ENCODE results near the gene FAM13B.
"Not testable (repeated sequence)": the region's sequence is repeated elsewhere in the genome, so short reads cannot be mapped to it uniquely, and the experiment has no call there.

FAM13B gene

DNA sequence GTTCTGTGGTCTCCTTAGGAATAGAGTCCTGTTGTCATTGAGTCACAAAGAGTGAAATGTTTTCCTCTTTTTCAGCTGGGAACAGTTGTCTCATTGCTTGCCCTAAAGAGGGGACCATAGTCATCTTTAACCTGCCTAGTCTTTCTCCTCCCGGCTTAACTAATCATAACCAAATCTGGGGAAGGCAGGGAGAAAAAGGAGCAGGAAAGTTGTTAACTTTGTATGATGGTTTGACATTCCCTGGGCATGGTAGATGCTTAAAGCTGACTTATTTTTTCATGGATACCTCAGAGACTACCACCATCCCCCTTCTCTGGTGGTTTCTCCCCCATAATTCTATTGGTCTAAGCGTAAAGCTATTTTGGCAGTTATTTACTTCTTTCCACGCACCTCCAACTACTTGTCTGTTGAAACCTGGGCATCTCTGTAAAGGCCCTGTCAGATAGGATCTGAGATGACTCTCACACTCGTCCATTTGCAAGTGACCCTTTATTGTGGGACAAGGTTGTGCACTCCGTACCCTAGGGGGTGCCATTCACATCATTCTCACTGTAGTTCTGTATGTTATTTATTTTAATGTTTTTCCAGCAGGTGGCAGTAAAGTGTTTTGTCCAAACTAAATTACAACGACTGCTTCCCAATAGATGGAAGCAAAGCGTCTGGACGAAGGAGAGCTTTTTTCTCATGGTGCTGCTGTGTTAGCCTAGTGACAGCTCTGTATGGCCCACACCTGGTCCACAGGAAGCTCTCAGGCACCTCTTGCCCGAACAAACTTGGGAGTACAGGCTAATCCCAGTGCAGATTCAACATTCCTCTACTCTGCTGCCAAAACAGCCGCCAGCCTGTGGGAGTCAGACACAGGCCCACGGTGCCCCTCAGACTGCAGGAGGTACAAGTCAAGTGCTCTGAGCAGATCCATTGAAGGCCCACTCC, 3.0 kb upstream of the FAM13B start:
- peak; percentile 48 for DNase-seq (ENCODE audit: low spot score)

- DNase-seq (ENCODE audit: low spot score): no peak
Observed at GRCh38 chr5:138033907-138034306, 1.0 kb upstream of the FAM13B start.

DNA sequence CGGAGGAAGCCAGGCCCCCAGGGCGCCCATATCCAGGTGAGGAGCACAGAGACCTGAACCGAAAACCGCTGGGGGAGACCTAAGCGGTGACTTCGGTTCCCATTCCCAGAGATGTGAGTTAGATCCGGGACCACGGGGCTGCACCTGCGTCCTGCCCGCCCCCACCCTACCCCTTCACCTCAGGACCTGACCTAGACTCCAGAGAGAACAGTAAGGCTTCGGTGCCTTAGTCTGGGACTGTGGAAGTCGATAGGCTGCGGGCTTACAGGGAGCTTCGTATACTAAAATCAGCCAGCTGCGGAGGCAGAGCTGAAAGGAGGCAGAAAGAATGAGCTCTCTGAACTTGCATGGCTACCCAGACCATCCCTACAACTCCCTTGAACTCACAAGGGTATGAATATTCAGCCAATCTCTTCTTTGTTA, 518 bp upstream of the FAM13B start:
- no peak for DNase-seq (ENCODE audit: low spot score)

DNA sequence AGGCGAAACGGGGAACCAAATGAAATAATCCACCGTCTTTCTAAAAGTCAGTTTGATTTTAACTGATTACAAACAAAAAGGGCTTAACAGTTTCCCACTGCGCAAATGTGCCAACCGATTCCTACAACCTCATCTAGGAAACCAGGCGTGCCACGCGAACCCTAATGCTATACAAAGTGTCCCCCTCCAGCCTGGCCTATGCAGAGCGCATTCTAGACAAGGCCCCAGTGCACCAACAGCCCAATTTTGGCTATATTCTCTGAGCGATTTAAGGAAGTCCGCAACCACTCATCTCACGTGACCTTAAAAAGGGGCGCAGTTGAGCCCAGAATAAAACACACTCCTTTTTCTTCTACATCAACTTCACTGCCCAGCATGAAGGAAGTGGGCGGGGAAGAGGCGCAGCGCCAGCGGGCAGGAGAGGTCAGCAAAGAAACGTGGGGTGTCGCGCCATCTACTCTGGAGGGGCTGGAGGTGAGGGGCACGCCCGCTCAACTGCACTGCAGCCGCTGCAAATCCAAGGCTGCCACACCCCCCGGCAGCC, 779 bp downstream of the FAM13B start:
- no peak for DNase-seq (ENCODE audit: low spot score)

DNA sequence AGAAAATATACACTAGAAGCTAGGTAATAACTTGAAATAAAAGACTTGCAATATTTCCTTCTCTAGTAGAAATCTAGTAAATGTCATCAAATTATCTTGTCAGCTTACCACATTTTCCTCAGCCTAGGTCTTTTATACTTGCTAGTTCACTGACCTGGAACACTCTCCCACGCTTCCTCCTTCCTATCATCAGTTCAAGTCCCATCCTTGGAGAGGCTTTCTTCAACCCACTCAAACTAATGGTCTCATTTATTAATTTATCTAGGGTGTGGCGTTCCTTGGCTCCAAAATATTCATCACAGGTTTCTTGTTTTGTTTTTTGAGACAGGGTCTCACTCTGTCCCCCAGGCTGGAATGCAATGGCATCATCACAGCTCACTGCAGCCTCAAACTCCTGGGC, 2.9 kb downstream of the FAM13B start:
- DNase-seq (ENCODE audit: low spot score): no peak

DNA sequence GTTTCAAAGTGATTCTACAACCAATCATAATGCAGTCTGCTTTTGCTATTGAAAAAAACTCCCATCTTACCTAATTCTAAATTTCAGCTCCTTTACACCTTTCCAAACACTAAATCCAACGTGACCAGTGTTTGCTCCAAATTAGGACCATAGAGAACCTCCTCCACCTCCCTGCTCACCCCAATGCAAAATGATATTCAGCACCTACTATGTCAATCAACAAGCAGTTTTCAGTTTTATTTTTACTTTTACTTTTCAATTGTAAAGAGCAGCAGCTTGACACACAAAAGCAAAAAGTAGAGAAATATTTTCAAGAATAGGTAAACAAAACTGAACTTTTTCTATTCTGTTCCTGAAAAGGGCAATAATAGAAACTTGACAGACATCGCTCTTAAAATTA, 3.4 kb downstream of the FAM13B start:
- DNase-seq (ENCODE audit: low spot score): no peak

GRCh38 chr5:138028971-138029365, 3.9 kb downstream of the FAM13B start:
- no peak for DNase-seq (ENCODE audit: low spot score)

- DNase-seq (ENCODE audit: low spot score): not testable (repeated sequence)
Observed at GRCh38 chr5:138028262-138028970, 4.5 kb downstream of the FAM13B start.

DNA sequence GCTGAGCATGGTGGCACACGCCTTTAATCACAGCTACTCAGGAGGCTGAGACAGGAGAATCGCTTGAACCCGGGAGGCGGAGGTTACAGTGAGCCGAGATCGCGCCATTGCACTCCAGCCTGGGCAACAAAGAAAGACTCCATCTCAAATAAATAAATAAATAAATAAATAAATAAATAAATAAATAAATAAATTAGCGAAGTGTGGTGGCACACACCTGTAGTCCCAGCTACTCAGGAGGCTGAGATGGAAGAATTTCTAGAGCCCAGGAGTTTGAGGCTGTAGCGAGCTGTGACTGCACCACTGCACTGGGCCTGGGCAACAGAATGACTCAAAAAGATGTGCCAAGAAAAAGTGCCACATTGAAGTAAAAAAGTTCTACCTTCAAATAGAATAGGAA, 6.1 kb downstream of the FAM13B start:
- not testable (repeated sequence) for DNase-seq (ENCODE audit: low spot score)

GRCh38 chr5:138025285-138025684, 7.6 kb downstream of the FAM13B start:
- no peak for DNase-seq (ENCODE audit: low spot score)

GRCh38 chr5:138024117-138024516, 8.8 kb downstream of the FAM13B start:
- DNase-seq (ENCODE audit: low spot score): no peak

GRCh38 chr5:138022912-138023311, 10.0 kb downstream of the FAM13B start:
- DNase-seq (ENCODE audit: low spot score): no peak

- no peak for DNase-seq (ENCODE audit: low spot score)
Observed at GRCh38 chr5:138021771-138022170, 11.1 kb downstream of the FAM13B start.

- DNase-seq (ENCODE audit: low spot score): peak; percentile 36
Observed at GRCh38 chr5:138018849-138019248, 14.0 kb downstream of the FAM13B start.

DNA sequence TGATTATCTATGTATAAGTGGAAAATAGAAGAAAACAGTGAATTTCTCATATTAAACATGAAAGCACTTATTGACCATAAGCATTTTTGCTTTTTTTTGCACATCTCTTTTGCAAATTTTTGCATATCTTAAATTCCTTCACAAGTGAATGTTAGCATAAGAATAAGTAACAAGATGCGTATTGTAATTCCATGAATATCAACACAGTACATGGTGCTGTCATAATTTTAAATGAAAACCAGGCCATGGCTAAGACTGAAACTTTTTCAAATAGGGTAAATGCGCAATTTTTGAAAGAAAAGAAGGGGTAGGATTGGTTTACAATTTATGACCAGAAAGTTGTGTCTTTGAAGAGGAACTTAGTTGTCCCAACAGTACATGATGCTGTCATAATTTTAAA, 17.0 kb downstream of the FAM13B start:
- no peak for DNase-seq (ENCODE audit: low spot score)

DNA sequence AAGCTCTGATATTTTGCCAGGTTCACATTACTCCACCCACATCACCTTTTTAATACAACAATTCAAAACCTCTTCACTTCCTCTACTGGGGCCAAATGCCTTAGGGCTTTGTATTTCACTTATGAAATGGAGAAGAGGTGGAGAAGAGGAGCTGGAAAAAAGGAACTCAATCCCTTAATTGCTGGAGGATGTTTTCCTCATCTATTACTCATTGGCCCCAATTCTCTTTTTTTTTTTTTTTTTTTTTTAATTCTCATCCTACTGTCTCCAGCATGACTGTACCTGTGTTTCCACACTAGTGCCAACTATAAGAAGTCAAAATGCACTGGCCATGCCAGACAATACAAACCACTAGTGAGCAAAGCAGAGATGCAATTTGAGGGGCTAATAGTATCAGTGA, 20.9 kb downstream of the FAM13B start:
- DNase-seq (ENCODE audit: low spot score): no peak

- DNase-seq (ENCODE audit: low spot score): no peak
Observed at GRCh38 chr5:138000102-138000723, 32.7 kb downstream of the FAM13B start.

GRCh38 chr5:137997726-137998213, 35.1 kb downstream of the FAM13B start:
- no peak for DNase-seq (ENCODE audit: low spot score)

DNA sequence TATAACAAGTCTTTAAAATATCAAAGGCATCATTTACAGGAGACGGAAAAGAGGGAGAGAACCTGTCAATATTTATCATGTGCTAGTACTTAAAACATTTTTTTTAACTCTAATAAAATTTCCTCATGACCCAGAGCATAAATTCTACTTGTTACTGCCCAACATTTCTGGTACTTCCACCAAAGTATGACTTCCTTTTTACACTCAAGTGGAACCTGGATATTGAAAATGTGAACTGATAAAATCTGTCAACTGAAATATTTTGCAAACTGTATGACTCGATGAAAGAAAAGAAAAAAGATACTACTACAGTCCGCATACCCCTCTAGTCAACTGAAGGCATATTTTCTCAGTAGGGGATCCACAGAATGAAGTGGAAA, 37.1 kb downstream of the FAM13B start:
- DNase-seq (ENCODE audit: low spot score): no peak

GRCh38 chr5:137995077-137995748, 37.7 kb downstream of the FAM13B start:
- no peak for DNase-seq (ENCODE audit: low spot score)

GRCh38 chr5:137994556-137994955, 38.3 kb downstream of the FAM13B start:
- DNase-seq (ENCODE audit: low spot score): no peak

DNA sequence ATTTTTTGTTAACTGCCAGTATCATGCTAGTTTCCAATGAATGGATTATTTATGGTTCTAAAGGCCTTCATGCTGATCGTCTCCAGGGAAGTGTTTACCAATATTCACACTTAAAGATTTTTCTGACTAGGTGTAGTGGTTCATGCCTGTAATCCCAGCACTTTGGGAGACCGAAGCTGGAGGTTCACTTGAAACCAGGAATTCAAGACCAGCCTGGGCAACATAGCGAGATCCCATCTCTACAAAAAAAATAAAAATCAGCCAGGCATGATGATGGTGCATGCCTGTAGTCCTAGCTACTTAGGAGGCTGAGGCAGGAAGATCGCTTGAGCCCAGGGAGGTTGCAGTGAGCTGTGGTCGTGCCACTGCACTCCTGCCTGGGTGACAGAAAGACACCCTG, 43.5 kb downstream of the FAM13B start:
- no peak for DNase-seq (ENCODE audit: low spot score)

Data from COLO829 (cell line).